Large intestine (tissue), 3 donors: ENCODE results near the gene ZBTB40. TPM values are rescaled to one million over a fixed set of nuclear protein-coding genes. Genes with fewer than 3 reads are reported as not detected.

Experiments used
- DNase-seq, 2 donors: peaks; one replicate each; pipeline versions ENCODE4 v3.0.0 to v3.0.0-alpha.2; 2013
- H3K27ac ChIP-seq: one replicate; pipeline ENCODE4 v1.5.1; 2013; ENCODE audit warnings: low read length
- H3K27me3 ChIP-seq: 2 replicates; pipeline ENCODE4 v1.6.1; 2013; ENCODE audit warnings: low read length; ENCODE audit not compliant: control insufficient read depth, insufficient read depth
- H3K36me3 ChIP-seq: 2 replicates; pipeline ENCODE4 v1.6.1; 2013; ENCODE audit warnings: low read length; ENCODE audit not compliant: control insufficient read depth, insufficient read depth
- H3K4me1 ChIP-seq: one replicate; pipeline ENCODE4 v1.6.1; 2013; ENCODE audit warnings: low read length; ENCODE audit not compliant: control insufficient read depth, insufficient read depth
- H3K4me3 ChIP-seq: one replicate; pipeline ENCODE4 v1.5.1; 2013; ENCODE audit warnings: low read length
- H3K9me3 ChIP-seq: one replicate; pipeline ENCODE4 v1.6.1; 2013; ENCODE audit warnings: mild to moderate bottlenecking, low read depth, low read length, moderate library complexity; ENCODE audit not compliant: control insufficient read depth
- WGBS: methylation state at CpG from one replicate; pipeline ENCODE4 v1.1.5; 2013; ENCODE audit warnings: low lambda C conversion rate; ENCODE audit not compliant: insufficient coverage; 5-methylcytosine and 5-hydroxymethylcytosine counted together
- polyA plus RNA-seq: library from polyadenylated mRNA; unstranded; fragments of 120-200 nt; gene quantifications from one replicate; pipeline ENCODE4 v1.2.1, GENCODE V29; 2013

The ZBTB40 gene
- polyA plus RNA-seq, 1 donor = 14.8 TPM

DNA sequence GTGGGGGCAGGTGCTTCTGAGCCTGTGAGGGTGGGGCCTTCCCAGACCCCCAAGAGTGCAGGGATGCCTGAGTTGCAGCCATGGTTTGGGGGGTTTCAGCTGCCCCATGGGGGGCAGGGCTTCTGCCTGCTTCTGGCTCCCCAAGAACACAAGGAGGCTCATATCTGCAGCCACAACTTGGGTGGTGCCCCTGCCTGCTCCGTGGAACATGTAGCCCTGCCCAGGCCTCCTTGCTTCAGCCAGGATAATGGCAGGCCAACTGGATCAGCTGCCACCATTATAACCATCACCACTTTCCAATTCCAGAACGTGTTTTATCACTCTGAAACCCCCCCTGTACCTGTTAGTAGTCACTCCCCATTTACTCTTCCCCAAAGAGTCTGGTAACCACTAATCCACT lies 14.0 kb downstream of the ZBTB40 start:
- peaks cover 9% of the 10 kb centered on the region for H3K9me3 ChIP-seq
- no peaks in the 10 kb centered on the region for H3K27me3 ChIP-seq
- no CpG with 5 or more reads among the region's 2 CpGs for WGBS
- H3K27ac ChIP-seq = no peak overlapping the region
- peaks cover under 1% of the 10 kb centered on the region for H3K4me1 ChIP-seq
- H3K36me3 ChIP-seq = no peaks in the 10 kb centered on the region
- no peak overlapping the region for H3K4me3 ChIP-seq
- DNase-seq = no peak

GRCh38 chr1:22470227-22470626 lies 18.6 kb downstream of the ZBTB40 start:
- peaks cover 6% of the 10 kb centered on the region for H3K36me3 ChIP-seq
- 92% methylated on average over 3 of the region's 4 CpGs for WGBS
- peaks cover 6% of the 10 kb centered on the region for H3K9me3 ChIP-seq
- no peak overlapping the region for H3K4me3 ChIP-seq
- no peak overlapping the region for H3K27ac ChIP-seq
- DNase-seq = no peak
- peaks cover 3% of the 10 kb centered on the region for H3K4me1 ChIP-seq
- no peaks in the 10 kb centered on the region for H3K27me3 ChIP-seq

- Histone ChIP-seq H3K27ac (no peak overlapping the region), H3K4me3 (no peak overlapping the region), H3K9me3 (no peaks in the 10 kb centered on the region), H3K4me1 (peaks cover 3% of the 10 kb centered on the region), H3K27me3 (no peaks in the 10 kb centered on the region), H3K36me3 (peaks cover 6% of the 10 kb centered on the region)
- peak in 1 of 2 donors; percentile 20 for DNase-seq
- WGBS = no CpG with 5 or more reads among the region's 2 CpGs
Measured at GRCh38 chr1:22471078-22471477, 19.4 kb downstream of the ZBTB40 start.

DNA sequence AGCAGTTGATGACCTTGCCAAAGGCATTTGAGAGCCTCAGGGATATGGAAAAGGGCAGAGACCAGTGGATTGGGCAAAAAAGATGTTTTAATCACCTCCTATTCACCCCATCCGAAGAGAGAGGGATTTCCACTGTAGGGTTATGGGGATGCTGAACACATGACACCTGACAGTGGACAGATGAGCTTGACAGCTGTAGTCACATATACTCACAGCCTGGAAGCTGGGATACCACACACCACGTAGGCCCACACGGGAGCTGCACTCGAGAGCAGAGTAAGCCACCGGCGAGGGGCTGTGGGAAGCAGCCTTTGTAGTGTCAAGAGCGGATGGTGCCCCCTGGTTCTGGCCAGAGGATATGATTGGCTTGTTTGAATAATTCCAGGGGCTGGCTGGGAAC lies 20.0 kb downstream of the ZBTB40 start:
- no peak overlapping the region for H3K27ac ChIP-seq
- WGBS = no CpG with 5 or more reads among the region's 7 CpGs
- DNase-seq = no peak
- H3K9me3 ChIP-seq = no peaks in the 10 kb centered on the region
- peaks cover 3% of the 10 kb centered on the region for H3K4me1 ChIP-seq
- H3K27me3 ChIP-seq = no peaks in the 10 kb centered on the region
- no peak overlapping the region for H3K4me3 ChIP-seq
- peaks cover 6% of the 10 kb centered on the region for H3K36me3 ChIP-seq

- no peak overlapping the region for H3K27ac ChIP-seq
- no peak overlapping the region for H3K4me3 ChIP-seq
- no peaks in the 10 kb centered on the region for H3K27me3 ChIP-seq
- no peak for DNase-seq
- peaks cover 3% of the 10 kb centered on the region for H3K4me1 ChIP-seq
- WGBS = no CpG with 5 or more reads among the region's 2 CpGs
- peaks cover 6% of the 10 kb centered on the region for H3K36me3 ChIP-seq
- H3K9me3 ChIP-seq = no peaks in the 10 kb centered on the region
Measured at GRCh38 chr1:22472596-22472995, 20.9 kb downstream of the ZBTB40 start.

GRCh38 chr1:22473952-22474351 lies 22.3 kb downstream of the ZBTB40 start:
- Histone ChIP-seq H3K9me3 (no peaks in the 10 kb centered on the region), H3K4me3 (no peak overlapping the region), H3K4me1 (peaks cover 3% of the 10 kb centered on the region), H3K27ac (no peak overlapping the region), H3K36me3 (peaks cover 6% of the 10 kb centered on the region), H3K27me3 (no peaks in the 10 kb centered on the region)
- 100% methylated on average over 3 of the region's 4 CpGs for WGBS
- no peak for DNase-seq

DNA sequence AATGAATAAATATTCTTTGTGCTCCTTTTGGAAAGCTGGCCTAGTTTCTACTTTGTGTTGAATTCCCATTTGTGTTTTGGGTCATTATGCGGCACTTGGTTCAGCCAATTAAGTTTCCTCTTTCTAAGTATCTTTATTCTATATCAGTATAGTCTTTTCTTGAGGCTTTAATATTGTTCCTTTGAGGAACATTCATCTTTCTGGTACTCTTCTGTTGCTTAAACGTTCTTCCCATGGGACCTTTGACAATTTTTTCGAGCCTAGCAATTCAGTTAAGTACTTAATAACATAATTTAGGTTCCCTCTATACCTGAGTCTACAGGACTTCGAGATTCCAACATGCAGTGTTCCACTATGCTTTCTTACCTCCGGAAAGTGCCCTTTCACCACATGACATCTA lies 24.9 kb downstream of the ZBTB40 start:
- no peak for DNase-seq
- Histone ChIP-seq H3K9me3 (no peaks in the 10 kb centered on the region), H3K4me3 (no peak overlapping the region), H3K4me1 (no peaks in the 10 kb centered on the region), H3K27me3 (no peaks in the 10 kb centered on the region), H3K27ac (no peak overlapping the region), H3K36me3 (peaks cover 6% of the 10 kb centered on the region)
- WGBS = 100% methylated on average over 3 of the region's 5 CpGs

DNA sequence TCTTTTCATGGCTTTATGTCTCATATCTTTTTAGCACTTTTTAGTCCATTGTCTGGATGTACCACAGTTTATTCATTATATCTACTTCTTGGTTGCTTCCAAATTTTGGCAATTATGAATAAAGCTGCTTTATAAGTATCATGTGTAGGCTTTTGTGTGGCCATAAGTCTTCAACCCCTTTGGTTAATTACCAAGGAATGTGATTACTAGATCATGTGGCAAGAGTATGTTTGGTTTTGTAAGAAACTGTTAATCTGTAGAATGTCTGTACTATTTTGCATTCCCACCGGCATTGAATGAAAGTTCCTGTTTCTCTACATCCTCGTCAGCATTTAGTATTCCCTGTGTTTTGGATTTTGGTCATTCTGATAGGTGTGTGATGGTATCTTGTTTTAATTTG lies 31.5 kb downstream of the ZBTB40 start:
- Histone ChIP-seq H3K9me3 (peaks cover 7% of the 10 kb centered on the region), H3K27ac (no peak overlapping the region), H3K4me1 (no peaks in the 10 kb centered on the region), H3K27me3 (no peaks in the 10 kb centered on the region), H3K4me3 (no peak overlapping the region), H3K36me3 (no peaks in the 10 kb centered on the region)
- 100% methylated on average over 2 of the region's 2 CpGs for WGBS
- DNase-seq = no peak

GRCh38 chr1:22484706-22485345 lies 33.2 kb downstream of the ZBTB40 start:
- no peak overlapping the region for H3K4me3 ChIP-seq
- H3K27me3 ChIP-seq = no peaks in the 10 kb centered on the region
- WGBS = 100% methylated on average over 1 of the region's 2 CpGs
- no peaks in the 10 kb centered on the region for H3K4me1 ChIP-seq
- H3K9me3 ChIP-seq = peaks cover 7% of the 10 kb centered on the region
- no peak for DNase-seq
- H3K27ac ChIP-seq = no peak overlapping the region
- no peaks in the 10 kb centered on the region for H3K36me3 ChIP-seq

GRCh38 chr1:22485431-22485830 lies 33.8 kb downstream of the ZBTB40 start:
- 100% methylated on average over 3 of the region's 3 CpGs for WGBS
- H3K4me3 ChIP-seq = no peak overlapping the region
- H3K9me3 ChIP-seq = peaks cover 7% of the 10 kb centered on the region
- no peak overlapping the region for H3K27ac ChIP-seq
- no peaks in the 10 kb centered on the region for H3K4me1 ChIP-seq
- peaks cover 6% of the 10 kb centered on the region for H3K36me3 ChIP-seq
- DNase-seq = no peak
- H3K27me3 ChIP-seq = no peaks in the 10 kb centered on the region

- peaks cover 12% of the 10 kb centered on the region for H3K36me3 ChIP-seq
- H3K4me3 ChIP-seq = no peak overlapping the region
- peaks cover 7% of the 10 kb centered on the region for H3K9me3 ChIP-seq
- WGBS = 55% methylated on average over 4 of the region's 5 CpGs
- no peaks in the 10 kb centered on the region for H3K4me1 ChIP-seq
- DNase-seq = no peak
- H3K27me3 ChIP-seq = no peaks in the 10 kb centered on the region
- no peak overlapping the region for H3K27ac ChIP-seq
Measured at GRCh38 chr1:22487781-22488180, 36.1 kb downstream of the ZBTB40 start.
